ENCODE results near the gene NRROS.
"Not testable (repeated sequence)": the region's sequence is repeated elsewhere in the genome, so short reads cannot be mapped to it uniquely, and the experiment has no call there.

Gene NRROS

DNA sequence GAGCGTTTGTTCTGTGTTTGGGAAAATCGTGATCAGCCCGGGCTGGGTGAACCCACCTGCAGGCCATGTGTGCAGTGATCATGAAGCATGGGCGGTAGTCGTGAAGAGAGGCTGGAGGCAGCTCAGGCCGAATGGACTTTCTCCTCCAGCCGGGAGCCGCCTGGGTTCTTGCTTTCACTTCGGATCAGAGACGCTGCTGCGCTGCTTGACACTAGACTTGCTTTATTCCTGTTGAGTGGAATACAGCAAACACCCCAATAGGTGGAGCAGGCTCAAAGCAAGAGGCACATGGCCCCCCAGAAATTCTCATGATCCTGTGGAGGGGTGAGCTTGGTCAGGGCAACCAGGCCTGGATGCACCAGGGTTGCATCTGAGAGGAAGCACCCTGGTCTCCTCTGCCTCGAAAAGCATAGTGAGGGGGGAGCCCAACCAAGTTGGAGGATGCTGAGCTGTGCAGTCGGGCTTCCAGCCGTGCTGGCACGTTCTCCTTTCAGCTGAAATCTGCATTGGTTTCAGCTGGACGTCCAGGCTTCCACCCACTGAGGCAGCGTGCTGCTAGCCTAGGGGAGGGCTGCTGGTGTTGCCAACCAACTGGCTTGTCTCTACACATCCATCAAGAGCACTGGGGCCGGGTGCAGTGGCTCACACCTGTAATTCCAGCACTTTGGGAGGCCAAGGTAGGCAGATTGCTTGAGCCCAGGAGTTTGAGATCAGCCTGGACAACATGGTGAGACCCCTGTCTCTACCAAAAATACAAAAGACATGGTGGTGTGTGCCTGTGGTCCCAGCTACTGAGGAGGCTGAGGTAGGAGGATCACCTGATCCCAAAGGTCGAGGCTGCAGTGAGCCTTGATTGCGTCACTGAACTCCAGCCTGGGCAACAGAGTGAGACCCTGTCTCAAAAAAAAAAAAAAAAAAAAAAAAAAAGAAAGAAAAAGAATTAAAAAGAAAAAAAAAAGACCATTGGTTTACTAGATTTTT lies 2.8 kb upstream of the NRROS start:
- Mint-ChIP-seq H3K9me3 (no peaks in the 10 kb centered on the region), H3K4me3 (no peak overlapping the region), H3K27ac (no peak overlapping the region), H3K4me1 (peaks cover 65% of the 10 kb centered on the region), H3K36me3 (peaks cover 27% of the 10 kb centered on the region)
- ATAC-seq (no peak), DNase-seq (ENCODE audit: low spot score in 2 of 2) (no peak)

DNA sequence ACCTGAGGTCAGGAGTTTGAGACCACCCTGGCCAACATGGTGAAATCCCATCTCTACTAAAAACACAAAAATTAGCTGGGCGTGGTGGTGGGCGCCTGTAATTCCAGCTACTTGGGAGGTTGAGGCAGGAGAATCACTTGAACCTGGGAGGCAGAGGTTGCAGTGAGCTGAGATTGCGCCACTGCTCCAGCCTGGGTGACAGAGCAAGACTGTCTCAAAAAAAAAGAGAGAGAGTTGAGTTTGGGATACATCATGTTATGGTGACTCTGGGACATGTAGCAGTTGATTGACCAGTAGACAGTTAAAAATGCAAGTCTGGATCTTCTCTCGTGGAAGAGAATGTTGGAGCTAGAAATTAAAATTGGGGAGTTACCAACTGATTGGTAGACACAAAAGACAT lies 1.6 kb upstream of the NRROS start:
- not testable (repeated sequence) for ATAC-seq; H3K4me3 Mint-ChIP-seq; H3K27ac Mint-ChIP-seq; H3K9me3 Mint-ChIP-seq; DNase-seq (ENCODE audit: low spot score in 2 of 2)
- H3K36me3 Mint-ChIP-seq: peaks cover 38% of the 10 kb centered on the region
- peaks cover 70% of the 10 kb centered on the region for H3K4me1 Mint-ChIP-seq

DNA sequence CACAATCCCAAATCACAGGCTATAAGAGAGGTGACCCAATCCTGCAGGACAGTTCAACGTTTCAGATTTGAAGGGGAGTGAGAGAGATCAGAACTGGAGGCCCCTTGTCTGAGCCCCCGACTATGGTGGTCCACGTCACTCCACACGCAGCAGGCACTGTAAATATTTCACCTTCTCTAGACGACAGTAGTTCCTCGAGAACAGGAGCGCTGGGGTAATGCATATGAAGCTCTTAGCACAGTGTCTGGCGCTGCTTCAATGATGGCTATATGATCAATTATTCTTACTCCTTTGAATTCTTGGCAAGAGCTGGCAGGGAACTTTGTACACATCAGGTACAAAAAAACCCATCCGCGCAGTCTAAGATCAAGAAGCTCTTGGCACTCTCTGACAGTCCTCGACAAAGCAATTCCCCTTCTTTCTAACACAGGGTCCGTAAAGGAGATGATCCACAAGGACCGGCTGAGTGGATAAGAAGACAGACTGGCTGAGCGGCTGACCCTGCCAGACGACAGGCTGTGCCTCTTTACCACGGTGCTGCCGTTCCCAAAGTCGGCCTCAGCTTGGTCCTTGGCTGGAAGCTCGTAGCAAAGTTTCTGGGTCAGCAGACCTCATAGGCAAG lies 522 bp upstream of the NRROS start:
- H3K36me3 Mint-ChIP-seq: peaks cover 48% of the 10 kb centered on the region
- no peak for ATAC-seq

DNA sequence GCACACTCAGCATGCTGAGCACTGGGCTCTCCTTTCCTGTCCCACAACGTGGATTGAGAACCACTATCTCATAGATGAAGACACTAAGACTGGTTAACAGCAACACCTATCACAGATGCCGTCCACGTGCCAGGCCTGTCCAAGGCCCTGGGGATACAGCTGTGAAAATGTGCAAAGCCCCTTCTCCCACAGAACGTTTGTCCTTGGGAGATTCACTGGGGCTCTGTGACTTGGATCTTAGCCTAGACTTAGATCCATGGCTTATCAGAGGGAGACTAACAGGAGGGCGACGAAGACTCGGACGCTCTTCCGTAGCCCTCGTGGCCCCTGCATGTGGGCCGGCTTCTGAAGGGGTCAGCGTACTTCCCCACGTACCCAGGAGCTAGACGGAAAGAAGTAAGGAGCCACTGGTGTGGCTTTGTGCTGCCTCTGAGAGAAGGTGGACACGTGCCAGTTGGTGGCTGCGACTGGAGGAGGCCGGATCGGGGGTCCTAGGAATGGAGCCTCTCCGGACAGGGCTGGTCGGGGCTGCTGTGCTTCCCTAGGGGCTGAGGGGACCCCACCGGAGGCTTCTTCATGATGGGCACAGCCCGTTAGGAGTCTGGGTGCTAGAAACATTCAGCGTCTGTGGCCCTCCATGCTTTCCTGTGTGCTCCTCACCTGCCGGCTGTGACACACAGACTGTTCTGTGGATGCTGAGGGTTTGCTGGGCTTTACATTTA lies 964 bp downstream of the NRROS start:
- Mint-ChIP-seq H3K27ac (peak overlapping the region; percentile 86), H3K36me3 (peaks cover 60% of the 10 kb centered on the region), H3K9me3 (no peaks in the 10 kb centered on the region), H3K4me3 (peak overlapping the region; percentile 85), H3K4me1 (peaks cover 72% of the 10 kb centered on the region)
- ATAC-seq (peak; percentile 22), DNase-seq (ENCODE audit: low spot score in 2 of 2) (peak in 1 of 2 donors; percentile 62)

More for the DNA sequence above, 522 bp upstream of the NRROS start:
- no peak for DNase-seq (ENCODE audit: low spot score in 2 of 2)
- Mint-ChIP-seq H3K27ac (peak overlapping the region; percentile 86), H3K4me3 (peak overlapping the region; percentile 85), H3K4me1 (peaks cover 70% of the 10 kb centered on the region), H3K9me3 (no peaks in the 10 kb centered on the region)

DNA sequence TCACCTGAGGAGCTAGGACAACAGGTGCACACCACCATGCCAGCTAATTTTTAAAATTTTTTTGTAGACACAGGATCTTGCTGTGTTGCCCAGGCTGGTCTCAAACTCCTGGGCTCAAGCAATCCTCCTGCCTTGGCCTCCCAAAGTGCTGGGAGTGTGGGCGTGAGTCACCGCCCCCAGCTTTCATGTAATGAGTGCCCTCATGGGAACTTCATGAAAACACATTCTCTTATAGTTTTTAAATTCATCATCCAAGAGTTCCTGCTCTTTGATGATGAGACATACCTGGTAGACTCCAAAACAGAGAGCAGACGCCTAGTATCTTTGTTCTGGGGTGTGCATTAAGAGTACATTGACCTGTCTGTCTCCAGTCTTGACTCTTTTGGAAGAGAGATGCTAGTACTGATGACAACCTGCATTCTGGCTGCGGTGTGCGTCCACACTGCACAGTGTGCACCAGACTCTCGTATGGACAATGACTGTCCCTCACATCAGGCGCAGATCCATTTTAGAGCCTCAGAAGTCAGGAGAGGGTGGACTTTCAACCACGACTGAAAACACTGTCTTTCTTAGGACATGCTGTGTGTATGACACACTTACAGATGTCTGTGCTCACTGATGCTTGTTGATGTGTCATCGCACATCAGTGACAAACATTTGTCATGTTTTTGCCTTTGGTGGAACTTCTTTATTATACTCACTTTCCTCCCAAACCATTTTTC lies 2.0 kb downstream of the NRROS start:
- Mint-ChIP-seq H3K4me3 (peak overlapping the region; percentile 85), H3K27ac (peak overlapping the region; percentile 89), H3K4me1 (peaks cover 73% of the 10 kb centered on the region), H3K9me3 (no peaks in the 10 kb centered on the region), H3K36me3 (peaks cover 60% of the 10 kb centered on the region)
- peak; percentile 75 for ATAC-seq
- DNase-seq (ENCODE audit: low spot score in 2 of 2): peak in 1 of 2 donors; percentile 63

DNA sequence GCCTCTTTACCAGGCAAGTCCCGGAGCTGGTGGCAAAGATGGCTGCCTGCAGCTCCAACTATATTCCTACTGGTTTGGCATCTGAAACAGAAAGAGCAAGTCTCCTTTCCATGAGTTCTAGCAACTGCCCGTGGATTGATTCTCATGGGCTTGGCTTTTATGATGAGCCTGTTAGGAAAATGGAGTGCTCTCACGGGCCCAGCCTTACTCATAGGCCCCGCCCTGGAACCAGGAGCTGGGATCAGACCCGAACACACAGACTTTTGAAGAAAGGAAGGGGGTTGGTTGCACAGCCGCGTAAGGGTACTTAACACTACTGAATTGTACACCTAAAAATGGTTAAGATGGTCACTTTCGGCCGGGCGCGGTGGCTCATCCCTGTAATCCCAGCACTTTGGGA lies 2.9 kb downstream of the NRROS start:
- Mint-ChIP-seq H3K36me3 (peaks cover 66% of the 10 kb centered on the region), H3K9me3 (no peaks in the 10 kb centered on the region), H3K27ac (peak overlapping the region; percentile 89), H3K4me3 (peak overlapping the region; percentile 85), H3K4me1 (peaks cover 73% of the 10 kb centered on the region)
- ATAC-seq (no peak), DNase-seq (ENCODE audit: low spot score in 2 of 2) (no peak)

DNA sequence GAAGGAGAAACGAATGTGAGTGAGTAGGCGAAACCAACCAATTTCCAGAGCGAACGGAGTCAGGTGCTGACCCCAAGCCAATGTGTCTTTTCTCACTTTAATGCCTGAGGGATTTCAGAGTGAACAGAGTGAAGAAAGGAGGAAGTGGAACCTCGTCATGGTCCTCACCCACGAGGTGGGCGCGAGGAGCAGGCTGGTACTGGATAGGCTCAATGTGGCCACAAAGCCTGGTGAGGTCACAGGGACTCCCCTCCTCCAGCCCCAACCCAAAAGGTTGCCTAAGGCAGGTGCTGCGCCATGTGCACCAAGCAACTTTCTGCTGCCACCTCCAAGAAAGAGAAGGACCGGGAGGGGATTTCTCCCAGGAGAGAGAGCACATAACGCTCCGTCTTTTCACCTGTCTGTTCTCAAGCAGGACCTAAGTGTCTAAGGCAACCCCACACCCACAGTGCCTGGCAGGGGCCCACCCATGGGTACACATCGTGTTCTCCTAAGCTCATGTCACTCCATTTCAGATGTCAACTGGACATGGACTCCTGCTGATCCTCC lies 3.8 kb downstream of the NRROS start:
- Mint-ChIP-seq H3K9me3 (no peaks in the 10 kb centered on the region), H3K4me1 (peaks cover 73% of the 10 kb centered on the region), H3K27ac (peak overlapping the region; percentile 89), H3K36me3 (peaks cover 70% of the 10 kb centered on the region), H3K4me3 (peak overlapping the region; percentile 85)
- no peak for DNase-seq (ENCODE audit: low spot score in 2 of 2)
- ATAC-seq: peak; percentile 43

DNA sequence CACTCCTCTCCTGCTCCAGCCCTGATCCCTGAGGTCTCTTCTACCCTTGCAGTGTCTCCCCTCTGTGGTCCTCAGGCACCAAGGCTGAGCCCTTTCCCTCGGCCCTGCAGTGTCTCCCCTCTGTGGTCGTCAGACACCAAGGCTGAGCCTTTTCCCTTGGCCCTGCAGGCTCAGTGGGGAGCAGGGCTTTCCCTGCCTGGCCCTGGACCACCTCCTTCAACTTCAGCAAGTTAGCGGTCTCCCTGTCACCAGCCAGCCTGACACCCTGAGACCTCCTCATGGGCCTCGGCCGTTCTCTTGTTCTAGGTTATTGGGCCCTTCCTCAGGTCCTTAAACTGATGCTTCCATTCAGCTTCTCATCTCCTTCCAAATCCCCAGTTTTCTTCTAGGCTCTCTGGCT lies 4.3 kb downstream of the NRROS start:
- H3K36me3 Mint-ChIP-seq: peaks cover 75% of the 10 kb centered on the region
- peak overlapping the region; percentile 85 for H3K4me3 Mint-ChIP-seq

DNA sequence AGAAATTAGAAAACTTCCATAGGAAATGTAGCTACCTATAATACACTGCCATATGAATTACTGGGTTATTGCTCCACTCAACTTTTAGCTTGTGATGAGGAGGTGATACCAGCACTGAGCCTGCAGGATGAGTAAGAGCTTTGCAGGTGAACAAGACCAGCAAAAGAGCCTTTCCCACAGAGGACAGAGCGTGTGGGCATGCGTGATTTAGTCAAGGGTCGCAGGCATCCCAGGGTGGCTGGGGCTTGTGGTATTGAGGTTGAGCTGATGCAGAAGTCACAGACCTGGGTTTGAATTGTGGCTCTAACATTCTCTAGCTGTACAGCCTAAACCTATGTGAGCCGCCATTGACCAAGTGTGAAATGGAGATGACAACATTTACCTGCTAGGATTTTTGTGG lies 5.6 kb downstream of the NRROS start:
- ATAC-seq: peak; percentile 17
- Mint-ChIP-seq H3K9me3 (no peaks in the 10 kb centered on the region), H3K4me1 (peaks cover 57% of the 10 kb centered on the region), H3K4me3 (no peak overlapping the region), H3K36me3 (peaks cover 71% of the 10 kb centered on the region), H3K27ac (peak overlapping the region; percentile 89)
- DNase-seq (ENCODE audit: low spot score in 2 of 2): no peak

More for the DNA sequence above, 4.3 kb downstream of the NRROS start:
- peaks cover 70% of the 10 kb centered on the region for H3K4me1 Mint-ChIP-seq
- ATAC-seq (no peak), DNase-seq (ENCODE audit: low spot score in 2 of 2) (no peak)
- no peaks in the 10 kb centered on the region for H3K9me3 Mint-ChIP-seq
- peak overlapping the region; percentile 89 for H3K27ac Mint-ChIP-seq

DNA sequence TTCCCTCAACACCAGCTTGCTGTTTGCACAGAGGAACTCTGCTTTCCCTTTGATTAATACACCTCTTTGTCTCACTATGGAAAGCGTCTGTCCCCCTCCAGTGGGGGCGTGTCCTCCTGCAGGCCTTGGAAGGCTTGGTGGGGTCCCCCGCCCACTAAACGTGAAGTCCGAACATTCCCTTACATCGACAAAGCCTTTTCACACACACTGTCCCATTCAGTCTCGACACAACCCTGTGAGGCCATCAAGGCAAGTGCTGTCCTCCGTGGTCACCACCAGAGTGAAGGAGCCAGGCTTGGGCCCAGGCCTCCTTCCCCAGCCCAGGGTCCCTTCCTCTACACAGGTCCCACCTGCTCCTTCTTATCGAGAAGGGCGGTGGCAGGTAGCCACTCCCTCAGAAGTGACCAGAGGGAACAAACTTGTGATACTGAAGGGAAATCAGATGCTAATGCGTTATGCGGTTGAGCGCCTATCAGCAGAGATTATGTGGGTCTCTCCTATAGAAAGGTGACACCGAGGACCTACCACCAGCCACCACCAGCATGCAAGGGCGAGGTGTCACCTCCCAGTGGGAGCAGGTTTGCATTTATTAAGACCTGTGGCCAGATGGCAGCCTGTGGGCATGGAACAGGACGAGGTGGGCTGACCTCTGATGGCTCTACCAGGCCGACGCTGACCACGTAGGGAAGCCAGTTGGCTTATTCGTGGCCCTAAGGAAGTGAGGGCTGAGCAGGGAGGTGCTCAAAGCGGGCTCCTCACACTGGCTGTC lies 6.6 kb downstream of the NRROS start:
- Mint-ChIP-seq H3K9me3 (no peaks in the 10 kb centered on the region), H3K4me1 (peaks cover 59% of the 10 kb centered on the region), H3K4me3 (no peak overlapping the region), H3K27ac (peak overlapping the region; percentile 63), H3K36me3 (peaks cover 61% of the 10 kb centered on the region)
- no peak for ATAC-seq
- no peak for DNase-seq (ENCODE audit: low spot score in 2 of 2)

DNA sequence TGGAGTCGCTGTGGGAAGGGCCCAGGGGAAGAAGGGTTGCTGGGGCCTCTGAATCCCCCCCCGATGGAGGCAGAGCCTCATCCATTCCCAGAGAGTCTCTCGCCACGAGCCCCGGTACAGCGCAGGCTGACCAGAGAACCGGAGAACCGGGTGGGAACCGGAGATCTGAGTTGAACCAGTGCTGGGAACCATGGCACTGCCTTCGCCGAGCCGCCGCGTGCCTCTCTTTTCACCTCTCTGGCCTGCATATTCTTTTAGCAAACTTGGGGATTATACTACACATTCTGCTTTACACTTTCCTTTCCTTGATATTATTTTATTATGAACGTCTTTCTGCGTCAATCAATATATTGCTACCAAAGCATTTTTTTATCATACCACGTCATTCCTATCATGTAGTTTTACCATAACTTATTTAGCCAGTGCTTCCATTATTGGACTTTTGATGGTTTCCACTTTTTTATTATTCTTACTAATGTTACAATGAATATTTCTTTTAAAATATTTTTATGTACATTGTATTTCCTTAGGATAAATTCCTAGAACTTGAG lies 7.2 kb downstream of the NRROS start:
- Mint-ChIP-seq H3K27ac (peak overlapping the region; percentile 63), H3K36me3 (peaks cover 59% of the 10 kb centered on the region), H3K4me1 (peaks cover 60% of the 10 kb centered on the region), H3K9me3 (no peaks in the 10 kb centered on the region), H3K4me3 (no peak overlapping the region)
- ATAC-seq: no peak
- DNase-seq (ENCODE audit: low spot score in 2 of 2): no peak

DNA sequence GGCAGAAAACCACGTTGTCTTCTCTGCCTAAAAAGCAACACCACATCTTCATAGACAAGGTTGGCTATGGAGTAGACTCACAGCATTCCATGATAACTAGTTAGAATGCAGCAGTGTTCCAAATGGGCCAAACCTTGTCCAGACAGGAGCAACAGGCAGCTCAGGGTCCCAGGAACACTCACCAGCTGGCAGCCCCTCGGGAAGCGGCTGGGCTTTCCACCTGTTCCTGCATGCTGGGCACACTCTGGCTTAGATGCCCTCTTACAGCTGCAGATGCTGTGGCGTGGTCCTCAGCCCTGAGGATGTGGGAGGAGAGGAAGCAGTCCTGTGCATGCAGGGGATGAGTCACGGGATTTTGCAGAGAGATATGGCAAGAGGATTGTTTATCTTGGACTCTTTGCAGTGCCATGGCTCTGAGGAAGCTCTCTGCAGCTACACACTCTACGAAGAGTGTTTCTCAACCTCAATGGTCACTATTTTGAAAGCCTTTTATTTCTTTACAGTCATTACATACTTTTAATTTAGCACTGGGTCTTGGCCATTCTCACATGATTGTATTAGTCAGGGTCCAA lies 11.3 kb downstream of the NRROS start:
- Mint-ChIP-seq H3K9me3 (no peaks in the 10 kb centered on the region), H3K27ac (peak overlapping the region; percentile 48), H3K4me3 (no peak overlapping the region), H3K36me3 (peaks cover 51% of the 10 kb centered on the region), H3K4me1 (peaks cover 40% of the 10 kb centered on the region)
- ATAC-seq (peak; percentile 74), DNase-seq (ENCODE audit: low spot score in 2 of 2) (no peak)

DNA sequence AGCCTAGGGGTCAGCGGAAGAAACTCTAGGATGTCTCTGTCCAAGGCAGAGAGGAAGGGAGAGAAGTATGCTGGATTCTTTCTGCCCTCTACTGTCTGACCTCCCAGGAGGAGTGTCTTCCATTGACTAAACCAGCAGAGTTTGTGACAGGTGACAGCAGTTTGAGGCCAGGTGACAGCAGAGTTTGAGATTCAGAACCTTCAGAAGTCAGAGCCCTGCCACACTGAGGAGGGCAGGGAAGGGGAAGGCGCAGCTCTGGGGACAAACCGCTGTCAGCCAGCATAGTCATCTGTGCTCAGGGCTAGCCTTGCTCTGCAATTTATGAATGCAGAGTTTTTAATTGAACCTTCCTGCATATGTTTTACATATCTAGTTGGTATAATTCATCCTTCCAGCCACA lies 12.3 kb downstream of the NRROS start:
- DNase-seq (ENCODE audit: low spot score in 2 of 2) (no peak), ATAC-seq (no peak)
- H3K4me3 Mint-ChIP-seq: no peak overlapping the region
- H3K9me3 Mint-ChIP-seq: no peaks in the 10 kb centered on the region
- H3K27ac Mint-ChIP-seq: no peak overlapping the region
- H3K36me3 Mint-ChIP-seq: peaks cover 60% of the 10 kb centered on the region
- H3K4me1 Mint-ChIP-seq: peaks cover 35% of the 10 kb centered on the region
